ENCODE data around the gene CLPTM1. TPM values are rescaled to one million over a fixed set of nuclear protein-coding genes. Genes with fewer than 3 reads are reported as not detected.
"Not testable (repeated sequence)": the region's sequence is repeated elsewhere in the genome, so short reads cannot be mapped to it uniquely, and the experiment has no call there.

The CLPTM1 gene
- total and polyA plus RNA-seq, 12 donors: 67.8 to 306 (median 244) TPM

- Histone ChIP-seq H3K36me3 (replicated peaks in 1 of 2) (peaks cover 0 to 45% of the 10 kb centered on the region in 2 donors), H3K27me3 (no peaks in the 10 kb centered on the region), H3K9me3 (replicated peaks in 1 of 3) (no peaks in the 10 kb centered on the region), H3K27ac (peak overlapping the region in 1 of 5 donors; percentile 34), H3K4me1 (replicated peaks in 1 of 2) (peaks cover 11 to 45% of the 10 kb centered on the region in 2 donors), H3K4me3 (no peak overlapping the region)
- no peak for TF ChIP-seq POLR2A (IDR thresholded peaks at IDR 0.05)
- TF ChIP-seq CTCF (IDR thresholded peaks at IDR 0.05): no peak
- WGBS, 4 donors: 81 to 92% (median 90%) methylated on average over 8 of the region's 8 CpGs
- intact Hi-C loops (cut with DNase I): loop anchor here in 1 of 2 donors (10.0 kb wide), 1 partner anchor 93 kb away; no protein-coding TSS in a partner anchor
- no peak for DNase-seq
These were observed 6.6 kb downstream of the CLPTM1 start for GRCh38 chr19:44961821-44962220.

DNA sequence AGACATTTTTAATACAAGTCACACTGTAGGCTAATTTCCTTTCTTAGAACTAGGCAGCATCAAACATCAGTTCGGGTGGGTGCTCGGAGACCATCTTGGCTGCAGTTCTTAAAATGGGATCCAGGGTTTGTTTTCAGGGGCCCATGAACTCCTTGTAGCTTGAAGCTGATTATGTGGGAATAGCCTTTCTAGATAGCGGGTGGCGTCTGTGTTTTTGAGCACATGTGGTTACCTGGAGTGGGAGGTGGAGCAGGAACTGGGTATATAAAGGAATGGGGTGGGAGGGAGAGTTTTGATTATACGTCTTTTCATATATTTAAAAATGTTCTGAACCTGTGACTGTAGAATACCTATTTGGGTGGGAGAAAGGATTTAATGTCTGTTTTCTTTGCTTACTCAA is 12.9 kb downstream of the CLPTM1 start:
- WGBS, 4 donors: 92 to 96% (median 95%) methylated on average over 5 of the region's 5 CpGs
- Histone ChIP-seq H3K4me3 (no peak overlapping the region), H3K36me3 (replicated peaks in 1 of 2) (peaks cover 0 to 50% of the 10 kb centered on the region in 2 donors), H3K27ac (no peak overlapping the region), H3K4me1 (replicated peaks in 1 of 2) (peaks cover 5 to 16% of the 10 kb centered on the region in 2 donors), H3K9me3 (replicated peaks in 1 of 3) (no peaks in the 10 kb centered on the region), H3K27me3 (no peaks in the 10 kb centered on the region)
- TF ChIP-seq CTCF (IDR thresholded peaks at IDR 0.05) (no peak), POLR2A (IDR thresholded peaks at IDR 0.05) (no peak)
- intact Hi-C loops (cut with DNase I): loop anchor here in 1 of 2 donors (10.0 kb wide), 1 partner anchor 87 kb away; no protein-coding TSS in a partner anchor
- DNase-seq: no peak

- H3K36me3 ChIP-seq (replicated peaks in 1 of 2): peaks cover 0 to 51% of the 10 kb centered on the region in 2 donors
- no peak for TF ChIP-seq CTCF (IDR thresholded peaks at IDR 0.05)
- TF ChIP-seq POLR2A (IDR thresholded peaks at IDR 0.05): no peak
These were observed 13.5 kb downstream of the CLPTM1 start for GRCh38 chr19:44968670-44969069.

GRCh38 chr19:44969437-44969836 is 14.3 kb downstream of the CLPTM1 start:
- peaks cover 0 to 50% of the 10 kb centered on the region in 2 donors for H3K36me3 ChIP-seq (replicated peaks in 1 of 2)
- peaks cover 5 to 16% of the 10 kb centered on the region in 2 donors for H3K4me1 ChIP-seq (replicated peaks in 1 of 2)
- no peaks in the 10 kb centered on the region for H3K27me3 ChIP-seq
- TF ChIP-seq CTCF (IDR thresholded peaks at IDR 0.05) (no peak), POLR2A (IDR thresholded peaks at IDR 0.05) (no peak)
- no peak for DNase-seq
- H3K4me3 ChIP-seq: no peak overlapping the region
- intact Hi-C loops (cut with DNase I): loop anchor here in 1 of 2 donors (10.0 kb wide), 1 partner anchor 85 kb away; no protein-coding TSS in a partner anchor
- 97 to 98% (median 97%) methylated on average over 5 of the region's 5 CpGs for WGBS, 4 donors
- no peak overlapping the region for H3K27ac ChIP-seq
- no peaks in the 10 kb centered on the region for H3K9me3 ChIP-seq (replicated peaks in 1 of 3)

More at GRCh38 chr19:44968670-44969069, 13.5 kb downstream of the CLPTM1 start:
- H3K27me3 ChIP-seq: no peaks in the 10 kb centered on the region
- no peak overlapping the region for H3K27ac ChIP-seq
- no peak overlapping the region for H3K4me3 ChIP-seq
- 76 to 89% (median 88%) methylated on average over 4 of the region's 4 CpGs; no CpG with 5 or more reads in 1 of the 4 donors for WGBS, 4 donors
- H3K4me1 ChIP-seq (replicated peaks in 1 of 2): peaks cover 5 to 16% of the 10 kb centered on the region in 2 donors
- intact Hi-C loops (cut with DNase I): loop anchor here in 1 of 2 donors (10.0 kb wide), 1 partner anchor 86 kb away; no protein-coding TSS in a partner anchor
- no peaks in the 10 kb centered on the region for H3K9me3 ChIP-seq (replicated peaks in 1 of 3)
- no peak for DNase-seq

- Histone ChIP-seq H3K36me3 (replicated peaks in 1 of 2) (peaks cover 0 to 52% of the 10 kb centered on the region in 2 donors), H3K27ac (peak overlapping the region in 2 of 5 donors; percentile 24 to 44), H3K4me1 (replicated peaks in 1 of 2) (peaks cover 8 to 24% of the 10 kb centered on the region in 2 donors)
- intact Hi-C loops (cut with DNase I); H3K4me3 ChIP-seq; H3K9me3 ChIP-seq (replicated peaks in 1 of 3); H3K27me3 ChIP-seq: not testable (repeated sequence)
- peak in 2 of 7 donors; percentile 61 to 76 for DNase-seq
- 50 to 63% (median 54%) methylated on average over 6 of the region's 6 CpGs for WGBS, 4 donors
These were observed 16.3 kb downstream of the CLPTM1 start for GRCh38 chr19:44971451-44971850.

All from adrenal gland (tissue), 12 donors.